ENCODE data around the gene AP1S3.
"Not testable (repeated sequence)": the region's sequence is repeated elsewhere in the genome, so short reads cannot be mapped to it uniquely, and the experiment has no call there.

AP1S3 gene

DNA sequence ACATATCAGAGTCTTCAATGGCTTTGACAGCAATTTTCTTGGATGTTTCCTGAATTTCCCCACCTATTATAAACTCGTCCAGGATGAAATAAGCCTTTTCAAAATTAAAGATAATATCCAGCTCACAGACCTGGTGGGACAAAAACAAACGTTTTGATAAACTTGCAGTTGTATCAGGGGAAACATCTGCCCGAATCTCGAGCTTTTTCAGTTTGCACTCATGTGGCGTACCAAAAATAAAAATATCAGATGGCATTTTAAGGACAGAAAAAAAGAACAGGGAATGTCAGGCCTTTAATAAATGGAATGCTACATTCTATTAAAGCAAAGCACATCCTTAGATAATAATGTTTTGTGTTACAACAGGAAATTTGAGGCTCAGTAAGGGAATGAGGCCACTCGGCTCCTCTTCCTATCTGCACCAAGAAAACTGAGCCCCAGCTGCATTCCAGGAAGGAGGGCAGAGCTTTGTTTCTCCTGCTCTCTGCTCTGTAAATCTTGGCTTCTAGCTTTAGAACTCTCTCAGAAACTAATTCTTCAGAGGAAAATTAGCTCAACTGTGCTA is 72.1 kb downstream of the AP1S3 start:
- no peak overlapping the region for H3K9ac ChIP-seq (ENCODE audit: low read depth, low read length, poor library complexity, severe bottlenecking)
- H3K4me3 ChIP-seq (ENCODE audit: low read length, poor library complexity, severe bottlenecking), result no peak overlapping the region
- no peaks in the 10 kb centered on the region for H3K9me2 ChIP-seq (replicated peaks; ENCODE audit: low read depth, low read length)
- no peak for TF ChIP-seq CTCF (conservative IDR thresholded peaks at IDR 0.05; ENCODE audit: low read length)
- H3K27me3 ChIP-seq (ENCODE audit: insufficient read depth, low read length, poor library complexity, severe bottlenecking), result no peaks in the 10 kb centered on the region
- H4K20me1 ChIP-seq (ENCODE audit: insufficient read depth, low read length, poor library complexity, severe bottlenecking), result no peaks in the 10 kb centered on the region
- H3K4me1 ChIP-seq (ENCODE audit: insufficient read depth, low read length, poor library complexity, severe bottlenecking), result peaks cover 11% of the 10 kb centered on the region
- no peaks in the 10 kb centered on the region for H3K79me2 ChIP-seq (ENCODE audit: insufficient read depth, low read length)
- H3F3A ChIP-seq (ENCODE audit: low read depth), result no peaks in the 10 kb centered on the region
- no peak overlapping the region for H2AFZ ChIP-seq (ENCODE audit: low read length)
- H3K9me3 ChIP-seq (ENCODE audit: insufficient read depth, low read depth, low read length), result no peaks in the 10 kb centered on the region
- no peak overlapping the region for H3K4me2 ChIP-seq (ENCODE audit: low read depth, low read length, poor library complexity, severe bottlenecking)
- H3K36me3 ChIP-seq (ENCODE audit: insufficient read depth, low read length), result no peaks in the 10 kb centered on the region

DNA sequence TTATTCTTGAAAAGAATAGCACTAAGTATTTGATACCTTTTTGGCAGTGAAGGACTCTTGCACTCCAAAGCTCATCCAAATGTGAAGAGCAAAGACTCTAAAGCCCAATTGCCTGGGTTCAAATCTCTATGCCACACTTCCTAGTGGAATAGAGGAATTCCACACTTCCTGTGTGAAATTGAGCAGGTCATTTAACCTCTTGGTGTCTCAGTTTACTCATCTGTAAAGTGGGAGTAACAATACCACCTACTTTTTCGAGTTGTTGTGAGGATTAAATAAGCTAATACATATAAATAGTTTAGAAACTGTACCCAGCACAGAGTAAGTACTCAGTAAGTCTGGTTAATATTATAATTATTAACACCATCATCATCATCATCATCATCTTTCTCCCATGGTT is 72.6 kb downstream of the AP1S3 start:
- Histone ChIP-seq H3K4me3 (ENCODE audit: low read length, poor library complexity, severe bottlenecking) (no peak overlapping the region), H3F3A (ENCODE audit: low read depth) (no peaks in the 10 kb centered on the region), H3K9ac (ENCODE audit: low read depth, low read length, poor library complexity, severe bottlenecking) (no peak overlapping the region), H3K4me1 (ENCODE audit: insufficient read depth, low read length, poor library complexity, severe bottlenecking) (peaks cover 17% of the 10 kb centered on the region), H3K9me2 (replicated peaks; ENCODE audit: low read depth, low read length) (no peaks in the 10 kb centered on the region), H3K4me2 (ENCODE audit: low read depth, low read length, poor library complexity, severe bottlenecking) (no peak overlapping the region), H3K9me3 (ENCODE audit: insufficient read depth, low read depth, low read length) (no peaks in the 10 kb centered on the region), H3K79me2 (ENCODE audit: insufficient read depth, low read length) (no peaks in the 10 kb centered on the region), H3K27me3 (ENCODE audit: insufficient read depth, low read length, poor library complexity, severe bottlenecking) (no peaks in the 10 kb centered on the region), H2AFZ (ENCODE audit: low read length) (no peak overlapping the region), H3K36me3 (ENCODE audit: insufficient read depth, low read length) (no peaks in the 10 kb centered on the region), H4K20me1 (ENCODE audit: insufficient read depth, low read length, poor library complexity, severe bottlenecking) (no peaks in the 10 kb centered on the region)
- no peak for TF ChIP-seq EZH2phosphoT487 (IDR thresholded peaks at IDR 0.05; ENCODE audit: borderline replicate concordance)

- H3F3A ChIP-seq (ENCODE audit: low read depth), result no peaks in the 10 kb centered on the region
- H3K4me3 ChIP-seq (ENCODE audit: low read length, poor library complexity, severe bottlenecking), result no peak overlapping the region
- H3K4me1 ChIP-seq (ENCODE audit: insufficient read depth, low read length, poor library complexity, severe bottlenecking), result peaks cover 30% of the 10 kb centered on the region
- H3K9me3 ChIP-seq (ENCODE audit: insufficient read depth, low read depth, low read length), result no peaks in the 10 kb centered on the region
- H3K9me2 ChIP-seq (replicated peaks; ENCODE audit: low read depth, low read length), result no peaks in the 10 kb centered on the region
- no peak overlapping the region for H2AFZ ChIP-seq (ENCODE audit: low read length)
- TF ChIP-seq CTCF (conservative IDR thresholded peaks at IDR 0.05; ENCODE audit: low read length) (no peak), EZH2phosphoT487 (IDR thresholded peaks at IDR 0.05; ENCODE audit: borderline replicate concordance) (no peak)
- H3K36me3 ChIP-seq (ENCODE audit: insufficient read depth, low read length), result no peaks in the 10 kb centered on the region
- no peak overlapping the region for H3K4me2 ChIP-seq (ENCODE audit: low read depth, low read length, poor library complexity, severe bottlenecking)
- H3K9ac ChIP-seq (ENCODE audit: low read depth, low read length, poor library complexity, severe bottlenecking), result no peak overlapping the region
- H4K20me1 ChIP-seq (ENCODE audit: insufficient read depth, low read length, poor library complexity, severe bottlenecking), result no peaks in the 10 kb centered on the region
- no peaks in the 10 kb centered on the region for H3K27me3 ChIP-seq (ENCODE audit: insufficient read depth, low read length, poor library complexity, severe bottlenecking)
- H3K79me2 ChIP-seq (ENCODE audit: insufficient read depth, low read length), result peaks cover 4% of the 10 kb centered on the region; the same call in 1 of the 2 replicates
Measured at GRCh38 chr2:223762853-223763252, 74.5 kb downstream of the AP1S3 start.

GRCh38 chr2:223761746-223762145 is 75.6 kb downstream of the AP1S3 start:
- H3K27me3 ChIP-seq (ENCODE audit: insufficient read depth, low read length, poor library complexity, severe bottlenecking); H4K20me1 ChIP-seq (ENCODE audit: insufficient read depth, low read length, poor library complexity, severe bottlenecking); H3K79me2 ChIP-seq (ENCODE audit: insufficient read depth, low read length); H3K36me3 ChIP-seq (ENCODE audit: insufficient read depth, low read length); H3F3A ChIP-seq (ENCODE audit: low read depth); H3K9me3 ChIP-seq (ENCODE audit: insufficient read depth, low read depth, low read length); H3K9me2 ChIP-seq (replicated peaks; ENCODE audit: low read depth, low read length): not testable (repeated sequence)
- Histone ChIP-seq H3K4me3 (ENCODE audit: low read length, poor library complexity, severe bottlenecking) (peak overlapping the region; percentile 61), H3K4me2 (ENCODE audit: low read depth, low read length, poor library complexity, severe bottlenecking) (peak overlapping the region; percentile 81), H3K4me1 (ENCODE audit: insufficient read depth, low read length, poor library complexity, severe bottlenecking) (peaks cover 30% of the 10 kb centered on the region), H2AFZ (ENCODE audit: low read length) (peak overlapping the region; percentile 59), H3K9ac (ENCODE audit: low read depth, low read length, poor library complexity, severe bottlenecking) (peak overlapping the region; percentile 66)

Data from Loucy (cell line).